Aorta (tissue), 5 donors: ENCODE results near the gene TMEM231. TPM values are rescaled to one million over a fixed set of nuclear protein-coding genes. Genes with fewer than 3 reads are reported as not detected.
"Not testable (repeated sequence)": the region's sequence is repeated elsewhere in the genome, so short reads cannot be mapped to it uniquely, and the experiment has no call there.

Experiments used
- ATAC-seq: fragments of 200-7000 bp; cut with Tn5 transposase; one replicate; pipeline ENCODE4 v1.9.1; 2022; ENCODE audit warnings: moderate library complexity; ENCODE audit not compliant: low FRiP score
- DNase-seq, 2 donors: peaks; one replicate each; pipeline ENCODE4 v3.0.0-alpha.2; 2020
- H3K27ac ChIP-seq, 2 donors: one replicate each; pipeline ENCODE4 v1.5.1; 2013; ENCODE audit warnings: low read length in 2 of 2, mild to moderate bottlenecking in 2 of 2, moderate library complexity in 2 of 2, control low read depth in 1 of 2, inconsistent platforms in 1 of 2, low read depth in 1 of 2
- H3K27me3 ChIP-seq, 2 donors: one replicate each; pipeline ENCODE4 v1.6.1; 2013; ENCODE audit warnings: control low read depth in 1 of 2, low read length in 1 of 2, mild to moderate bottlenecking in 1 of 2, moderate library complexity in 1 of 2; ENCODE audit not compliant: insufficient read depth in 2 of 2, control insufficient read depth in 1 of 2
- H3K36me3 ChIP-seq, 2 donors: one replicate each; pipeline ENCODE4 v1.6.1; 2013; ENCODE audit warnings: control low read depth in 1 of 2, low read length in 1 of 2, mild to moderate bottlenecking in 1 of 2; ENCODE audit not compliant: insufficient read depth in 2 of 2, control insufficient read depth in 1 of 2
- H3K4me1 ChIP-seq, 2 donors: one replicate each; pipeline ENCODE4 v1.6.1; 2013; ENCODE audit warnings: low read length in 2 of 2, control low read depth in 1 of 2, mild to moderate bottlenecking in 1 of 2, moderate library complexity in 1 of 2; ENCODE audit not compliant: insufficient read depth in 2 of 2, control insufficient read depth in 1 of 2
- H3K4me3 ChIP-seq, 2 donors: one replicate each; pipeline ENCODE4 v1.5.1; 2013; ENCODE audit warnings: low read length in 2 of 2, control low read depth in 1 of 2, mild to moderate bottlenecking in 1 of 2
- H3K9me3 ChIP-seq: one replicate; pipeline ENCODE4 v1.6.1; 2013; ENCODE audit warnings: mild to moderate bottlenecking, low read length; ENCODE audit not compliant: control insufficient read depth
- WGBS, 2 donors: extraction: QIAGEN DNeasy Blood & Tissue Kit; methylation state at CpG; one replicate each; pipeline ENCODE4 v1.1.7; 2013; 5-methylcytosine and 5-hydroxymethylcytosine counted together
- intact Hi-C, 2 donors: fragments of 100-400 bp; cut with DNase I; formaldehyde crosslinking; loops; one replicate each; pipeline versions ENCODE4 v1.14.2 to v1.15.0; 2022
- polyA plus RNA-seq, 2 donors: library from polyadenylated mRNA; stranded (reverse); fragments of 200-250 nt; gene quantifications; one replicate each; pipeline ENCODE4 v1.2.3, GENCODE V29; 2013
- total RNA-seq, 2 donors: library from RNA; stranded (reverse); fragmentation: NEBNext Ultra II Directional; extraction: Animal tissue kit (Norgen Biotek cat#: 25700); gene quantifications; one replicate each; pipeline ENCODE4 v1.2.1, GENCODE V29; 2021
- donor health status: healthy with polysubstance abuse.
- donor health status: Bipolar disorder and iron deficiency.
- donor health status: DM: no; HTN: no; CAD: no.
- donor health status: DM: no; HTN: no; CAD: no.
- donor health status: DM: yes; HTN: yes; CAD: no.

The TMEM231 gene
- total and polyA plus RNA-seq, 4 donors: 2.3 to 11.0 (median 8.5) TPM

GRCh38 chr16:75558846-75559401 lies 2.9 kb upstream of the TMEM231 start:
- no peaks in the 10 kb centered on the region for H3K4me1 ChIP-seq
- no peaks in the 10 kb centered on the region for H3K27me3 ChIP-seq
- no peak overlapping the region for H3K27ac ChIP-seq
- no peak for ATAC-seq
- intact Hi-C loops: no loop called here
- WGBS, 2 donors: 77 to 85% methylated on average over 2 of the region's 2 CpGs
- H3K9me3 ChIP-seq: no peaks in the 10 kb centered on the region
- no peak overlapping the region for H3K4me3 ChIP-seq
- H3K36me3 ChIP-seq: no peaks in the 10 kb centered on the region
- no peak for DNase-seq

- ATAC-seq: no peak
- no peaks in the 10 kb centered on the region for H3K36me3 ChIP-seq
- WGBS, 2 donors: 27 to 28% methylated on average over 16 of the region's 16 CpGs
- H3K27me3 ChIP-seq: no peaks in the 10 kb centered on the region
- H3K4me1 ChIP-seq: no peaks in the 10 kb centered on the region
- no peaks in the 10 kb centered on the region for H3K9me3 ChIP-seq
- no peak overlapping the region for H3K27ac ChIP-seq
- no peak overlapping the region for H3K4me3 ChIP-seq
- DNase-seq: no peak
- intact Hi-C loops: no loop called here
These were observed 439 bp upstream of the TMEM231 start for GRCh38 chr16:75556431-75556950.

- Histone ChIP-seq H3K27ac (peak overlapping the region in 1 of 2 donors; percentile 54), H3K4me3 (peak overlapping the region; percentile 45 to 69), H3K27me3 (no peaks in the 10 kb centered on the region), H3K4me1 (no peaks in the 10 kb centered on the region), H3K36me3 (no peaks in the 10 kb centered on the region), H3K9me3 (no peaks in the 10 kb centered on the region)
- intact Hi-C loops: no loop called here
- WGBS, 2 donors: 0 to 1% methylated on average over 26 of the region's 26 CpGs
- ATAC-seq: peak; percentile 90
- DNase-seq: peak; percentile 89 to 92
These were observed 792 bp downstream of the TMEM231 start for GRCh38 chr16:75555213-75555706.

GRCh38 chr16:75552951-75553350 lies 3.1 kb downstream of the TMEM231 start:
- Histone ChIP-seq H3K27me3 (no peaks in the 10 kb centered on the region), H3K9me3 (no peaks in the 10 kb centered on the region), H3K4me3 (no peak overlapping the region), H3K4me1 (no peaks in the 10 kb centered on the region), H3K36me3 (no peaks in the 10 kb centered on the region), H3K27ac (no peak overlapping the region)
- intact Hi-C loops: no loop called here
- DNase-seq (no peak), ATAC-seq (no peak)
- 26 to 28% methylated on average over 2 of the region's 2 CpGs for WGBS, 2 donors

GRCh38 chr16:75550211-75550662 lies 5.8 kb downstream of the TMEM231 start:
- no peaks in the 10 kb centered on the region for H3K27me3 ChIP-seq
- H3K4me1 ChIP-seq: no peaks in the 10 kb centered on the region
- no peak overlapping the region for H3K4me3 ChIP-seq
- ATAC-seq (peak; percentile 72), DNase-seq (peak in 1 of 2 donors; percentile 61)
- no peaks in the 10 kb centered on the region for H3K9me3 ChIP-seq
- WGBS, 2 donors: 86 to 90% methylated on average over 7 of the region's 7 CpGs
- no peaks in the 10 kb centered on the region for H3K36me3 ChIP-seq
- no peak overlapping the region for H3K27ac ChIP-seq
- intact Hi-C loops: no loop called here

- DNase-seq, H3K27ac ChIP-seq, H3K27me3 ChIP-seq, intact Hi-C loops, H3K9me3 ChIP-seq, H3K4me3 ChIP-seq, H3K36me3 ChIP-seq, H3K4me1 ChIP-seq, ATAC-seq: not testable (repeated sequence)
- WGBS, 2 donors: 97 to 98% methylated on average over 9 of the region's 9 CpGs
These were observed 7.6 kb downstream of the TMEM231 start for GRCh38 chr16:75548456-75548855.

- DNase-seq (no peak), ATAC-seq (no peak)
- H3K27me3 ChIP-seq: no peaks in the 10 kb centered on the region
- H3K4me1 ChIP-seq: no peaks in the 10 kb centered on the region
- intact Hi-C loops: no loop called here
- H3K4me3 ChIP-seq: no peak overlapping the region
- 94 to 95% methylated on average over 7 of the region's 7 CpGs for WGBS, 2 donors
- no peaks in the 10 kb centered on the region for H3K9me3 ChIP-seq
- H3K27ac ChIP-seq: no peak overlapping the region
- H3K36me3 ChIP-seq: peaks cover 0 to 3% of the 10 kb centered on the region in 2 donors
These were observed 9.8 kb downstream of the TMEM231 start for GRCh38 chr16:75546293-75546692.

- H3K27ac ChIP-seq, H3K9me3 ChIP-seq, H3K4me3 ChIP-seq, DNase-seq, H3K36me3 ChIP-seq, intact Hi-C loops, H3K4me1 ChIP-seq, ATAC-seq, H3K27me3 ChIP-seq: not testable (repeated sequence)
- WGBS, 2 donors: no CpG with 5 or more reads among the region's 1 CpG
These were observed 10.2 kb downstream of the TMEM231 start for GRCh38 chr16:75545879-75546278.

GRCh38 chr16:75542462-75542861 lies 13.6 kb downstream of the TMEM231 start:
- ATAC-seq, H3K4me3 ChIP-seq, H3K4me1 ChIP-seq, intact Hi-C loops, H3K9me3 ChIP-seq, H3K27me3 ChIP-seq, H3K27ac ChIP-seq, H3K36me3 ChIP-seq: not testable (repeated sequence)
- DNase-seq: peak in 1 of 2 donors; percentile 6
- 94 to 95% methylated on average over 8 of the region's 8 CpGs for WGBS, 2 donors
